Naive thymus-derived CD4-positive, alpha-beta T cell (primary cell): Measurements from ENCODE around the gene OR6B2. TPM values are rescaled to one million over a fixed set of nuclear protein-coding genes. Genes with fewer than 3 reads are reported as not detected.

Experiments
- ATAC-seq: fragments of 150-1000 bp; cut with Tn5 transposase; 2 replicates; pipeline ENCODE4 v1.10.0; 2021; ENCODE audit warnings: mild to moderate bottlenecking, moderate library complexity
- CTCF ChIA-PET: fragments of 350-600 bp; sonication (Branson Sonifier 250); formaldehyde crosslinking; loops from one replicate; lab custom pipeline; 2021; ENCODE audit warnings: antibody characterized with exemption; lab: Charles Lee
- POLR2A ChIA-PET: fragments of 350-600 bp; sonication (Branson Sonifier 250); formaldehyde crosslinking; loops from one replicate; lab custom pipeline; 2021; ENCODE audit warnings: antibody characterized with exemption, inconsistent platforms; lab: Charles Lee
- DNase-seq, 9 donors: peaks; one replicate each; pipeline versions ENCODE4 v3.0.0 to v3.0.0-alpha.2; 2020 to 2022; ENCODE audit warnings: mixed read lengths in 1 of 9
- H3K27ac ChIP-seq: one replicate; pipeline ENCODE4 v1.7.0; 2013; ENCODE audit warnings: mild to moderate bottlenecking, low read depth, low read length, moderate library complexity
- H3K27me3 ChIP-seq, 2 donors: one replicate each; pipeline ENCODE4 v1.7.0; 2013; ENCODE audit warnings: low read length in 2 of 2, mild to moderate bottlenecking in 2 of 2, moderate library complexity in 2 of 2; ENCODE audit not compliant: control insufficient read depth in 2 of 2, insufficient read depth in 2 of 2
- H3K36me3 ChIP-seq, 3 experiments: 1 replicate in 2 of 3; 2 replicates in 1 of 3; pipeline ENCODE4 v1.7.0; 2013; ENCODE audit warnings: low read length in 3 of 3, mild to moderate bottlenecking in 3 of 3, moderate library complexity in 1 of 3; ENCODE audit not compliant: insufficient read depth in 3 of 3, control insufficient read depth in 2 of 3
- H3K4me1 ChIP-seq, 2 donors: one replicate each; pipeline ENCODE4 v1.7.0; 2013; ENCODE audit warnings: low read length in 2 of 2, mild to moderate bottlenecking in 2 of 2, moderate library complexity in 1 of 2; ENCODE audit not compliant: control insufficient read depth in 2 of 2, insufficient read depth in 2 of 2
- H3K4me3 ChIP-seq: 2 replicates; pipeline ENCODE4 v1.7.0; 2013; ENCODE audit warnings: mild to moderate bottlenecking, low read length
- H3K9me3 ChIP-seq, 3 experiments: 1 replicate in 2 of 3; 2 replicates in 1 of 3; pipeline ENCODE4 v1.7.0; 2013; ENCODE audit warnings: low read length in 3 of 3; ENCODE audit not compliant: control insufficient read depth in 2 of 3
- H3K27ac Mint-ChIP-seq, 9 donors: one replicate each; pipeline ENCODE4 v1.8.0; 2020 to 2022; ENCODE audit warnings: mixed read lengths in 9 of 9, mild to moderate bottlenecking in 8 of 9, moderate library complexity in 5 of 9, inconsistent platforms in 2 of 9
- H3K27me3 Mint-ChIP-seq, 5 donors: one replicate each; pipeline ENCODE4 v1.8.0; 2021 to 2022; ENCODE audit warnings: mixed read lengths in 5 of 5, mild to moderate bottlenecking in 1 of 5
- H3K36me3 Mint-ChIP-seq, 5 donors: one replicate each; pipeline ENCODE4 v1.8.0; 2020 to 2022; ENCODE audit warnings: mixed read lengths in 5 of 5, mild to moderate bottlenecking in 3 of 5, inconsistent platforms in 1 of 5
- H3K4me1 Mint-ChIP-seq, 7 donors: one replicate each; pipeline ENCODE4 v1.8.0; 2020 to 2022; ENCODE audit warnings: mixed read lengths in 7 of 7, mild to moderate bottlenecking in 3 of 7, inconsistent platforms in 1 of 7
- H3K4me3 Mint-ChIP-seq, 10 donors: one replicate each; pipeline ENCODE4 v1.8.0; 2020 to 2022; ENCODE audit warnings: mild to moderate bottlenecking in 10 of 10, mixed read lengths in 10 of 10, moderate library complexity in 6 of 10, inconsistent platforms in 2 of 10
- H3K9me3 Mint-ChIP-seq, 11 donors: one replicate each; pipeline ENCODE4 v1.8.0; 2020 to 2022; ENCODE audit warnings: mixed read lengths in 11 of 11, mild to moderate bottlenecking in 4 of 11, inconsistent platforms in 1 of 11, moderate library complexity in 1 of 11
- intact Hi-C, 2 donors: fragments of 100-400 bp; cut with micrococcal nuclease; formaldehyde crosslinking; loops; one replicate each; pipeline ENCODE4 v1.15.1; 2023
- polyA plus RNA-seq, 2 donors: library from polyadenylated mRNA; unstranded; fragments of 300-500 nt; fragmentation: Illumina TruSeq; gene quantifications; one replicate each; pipeline ENCODE4 v1.2.3, GENCODE V29; 2021
- total RNA-seq, 6 experiments: library from RNA in 5 of 6; stranded (reverse) in 5 of 6; gene quantifications; 1 replicate in 5 of 6; 2 replicates in 1 of 6; pipeline ENCODE4 v1.2.3 and lab custom pipeline; 2021 to 2026

The OR6B2 gene
- total and polyA plus RNA-seq, 7 experiments from 2014 or later, result not detected

- Histone ChIP-seq H3K27me3 (no peaks in the 10 kb centered on the region), H3K9me3 (no peaks in the 10 kb centered on the region), H3K27ac (no peak overlapping the region), H3K4me1 (no peaks in the 10 kb centered on the region), H3K36me3 (peaks cover 6 to 92% (median 12%) of the 10 kb centered on the region in 3 experiments), H3K4me3 (no peak overlapping the region)
- Mint-ChIP-seq H3K36me3 (peaks cover 22 to 49% (median 33%) of the 10 kb centered on the region in 5 donors), H3K4me3 (no peak overlapping the region), H3K27me3 (no peaks in the 10 kb centered on the region), H3K27ac (no peak overlapping the region), H3K4me1 (peaks cover 0 to 9% (median 2%) of the 10 kb centered on the region in 7 donors), H3K9me3 (no peaks in the 10 kb centered on the region)
- CTCF ChIA-PET, result interaction anchor here (0.7 kb wide), 1 partner anchor 17 kb away, joined by 4 read pairs; no protein-coding TSS in a partner anchor
- POLR2A ChIA-PET, result no interaction called here
- intact Hi-C loops, result no loop called here
- DNase-seq, result no peak
- no peak for ATAC-seq
These were observed 15.9 kb downstream of the OR6B2 start for GRCh38 chr2:240014327-240014726.

GRCh38 chr2:240013343-240013742, 16.9 kb downstream of the OR6B2 start:
- H3K4me1 Mint-ChIP-seq, result peaks cover 0 to 5% (median 2%) of the 10 kb centered on the region in 7 donors
- H3K36me3 Mint-ChIP-seq, result peaks cover 20 to 51% (median 27%) of the 10 kb centered on the region in 5 donors
- no peaks in the 10 kb centered on the region for H3K9me3 Mint-ChIP-seq
- ChIA-PET POLR2A (no interaction called here), CTCF (no interaction called here)
- DNase-seq, result no peak
- H3K4me3 Mint-ChIP-seq, result no peak overlapping the region
- Histone ChIP-seq H3K36me3 (peaks cover 6 to 92% (median 19%) of the 10 kb centered on the region in 3 experiments), H3K4me3 (no peak overlapping the region), H3K27me3 (no peaks in the 10 kb centered on the region), H3K4me1 (no peaks in the 10 kb centered on the region), H3K9me3 (no peaks in the 10 kb centered on the region), H3K27ac (no peak overlapping the region)
- intact Hi-C loops, result no loop called here
- ATAC-seq, result no peak
- H3K27me3 Mint-ChIP-seq, result no peaks in the 10 kb centered on the region
- no peak overlapping the region for H3K27ac Mint-ChIP-seq

- no peaks in the 10 kb centered on the region for H3K9me3 Mint-ChIP-seq
- ATAC-seq (no peak), DNase-seq (no peak)
- Histone ChIP-seq H3K27me3 (no peaks in the 10 kb centered on the region), H3K9me3 (no peaks in the 10 kb centered on the region), H3K36me3 (peaks cover 22 to 95% (median 22%) of the 10 kb centered on the region in 3 experiments), H3K4me1 (no peaks in the 10 kb centered on the region), H3K4me3 (no peak overlapping the region), H3K27ac (no peak overlapping the region)
- ChIA-PET POLR2A (no interaction called here), CTCF (interaction anchor here (1.5 kb wide), 1 partner anchor 11 kb away, joined by 3 read pairs; no protein-coding TSS in a partner anchor)
- peaks cover 9 to 51% (median 25%) of the 10 kb centered on the region in 5 donors for H3K36me3 Mint-ChIP-seq
- no peaks in the 10 kb centered on the region for H3K27me3 Mint-ChIP-seq
- no peak overlapping the region for H3K4me3 Mint-ChIP-seq
- intact Hi-C loops, result no loop called here
- peaks cover 0 to 9% (median 0%) of the 10 kb centered on the region in 7 donors for H3K4me1 Mint-ChIP-seq
- H3K27ac Mint-ChIP-seq, result no peak overlapping the region
These were observed 27.2 kb downstream of the OR6B2 start for GRCh38 chr2:240002983-240003382.

GRCh38 chr2:240000671-240001070, 29.6 kb downstream of the OR6B2 start:
- H3K9me3 Mint-ChIP-seq, result no peaks in the 10 kb centered on the region
- no peaks in the 10 kb centered on the region for H3K9me3 ChIP-seq
- DNase-seq (no peak), ATAC-seq (no peak)
- H3K4me3 Mint-ChIP-seq, result no peak overlapping the region
- H3K27me3 ChIP-seq, result no peaks in the 10 kb centered on the region
- POLR2A ChIA-PET, result no interaction called here
- H3K36me3 Mint-ChIP-seq, result peaks cover 9 to 43% (median 28%) of the 10 kb centered on the region in 5 donors
- peaks cover 0 to 9% (median 0%) of the 10 kb centered on the region in 7 donors for H3K4me1 Mint-ChIP-seq
- no peak overlapping the region for H3K27ac ChIP-seq
- H3K36me3 ChIP-seq, result peaks cover 18 to 72% (median 20%) of the 10 kb centered on the region in 3 experiments
- CTCF ChIA-PET, result interaction anchor here (0.6 to 2.0 kb wide), 2 partner anchors 9 to 149 kb away, joined by 3 to 9 read pairs; no protein-coding TSS in a partner anchor
- H3K4me1 ChIP-seq, result no peaks in the 10 kb centered on the region
- intact Hi-C loops, result no loop called here
- H3K27me3 Mint-ChIP-seq, result no peaks in the 10 kb centered on the region
- H3K4me3 ChIP-seq, result no peak overlapping the region
- H3K27ac Mint-ChIP-seq, result no peak overlapping the region

GRCh38 chr2:239997686-239998409, 32.4 kb downstream of the OR6B2 start:
- H3K4me1 ChIP-seq, result no peaks in the 10 kb centered on the region
- intact Hi-C loops, result loop anchor here in 1 of 2 donors (10.0 kb wide), 1 partner anchor 963 kb away; no protein-coding TSS in a partner anchor
- POLR2A ChIA-PET, result no interaction called here
- ATAC-seq (no peak), DNase-seq (no peak)
- no peak overlapping the region for H3K4me3 ChIP-seq
- H3K36me3 ChIP-seq, result peaks cover 10 to 43% (median 12%) of the 10 kb centered on the region in 3 experiments
- no peaks in the 10 kb centered on the region for H3K27me3 Mint-ChIP-seq
- no peak overlapping the region for H3K27ac ChIP-seq
- no peaks in the 10 kb centered on the region for H3K9me3 ChIP-seq
- CTCF ChIA-PET, result no interaction called here
- no peaks in the 10 kb centered on the region for H3K27me3 ChIP-seq
- no peak overlapping the region for H3K4me3 Mint-ChIP-seq
- H3K9me3 Mint-ChIP-seq, result no peaks in the 10 kb centered on the region
- H3K4me1 Mint-ChIP-seq, result peaks cover 0 to 9% (median 0%) of the 10 kb centered on the region in 7 donors
- peaks cover 11 to 40% (median 26%) of the 10 kb centered on the region in 5 donors for H3K36me3 Mint-ChIP-seq
- peak overlapping the region in 2 of 9 donors; percentile 23 for H3K27ac Mint-ChIP-seq

GRCh38 chr2:239994086-239994485, 36.1 kb downstream of the OR6B2 start:
- H3K27ac Mint-ChIP-seq, result no peak overlapping the region
- CTCF ChIA-PET, result no interaction called here
- H3K36me3 Mint-ChIP-seq, result peaks cover 5 to 38% (median 27%) of the 10 kb centered on the region in 5 donors
- H3K9me3 ChIP-seq, result no peaks in the 10 kb centered on the region
- H3K4me3 ChIP-seq, result no peak overlapping the region
- H3K27me3 ChIP-seq, result no peaks in the 10 kb centered on the region
- no peak for ATAC-seq
- no peak overlapping the region for H3K4me3 Mint-ChIP-seq
- intact Hi-C loops, result loop anchor here (5.0 to 10.0 kb wide), 2 partner anchors 727 to 959 kb away; no protein-coding TSS in a partner anchor
- POLR2A ChIA-PET, result no interaction called here
- peaks cover 0 to 5% (median 0%) of the 10 kb centered on the region in 7 donors for H3K4me1 Mint-ChIP-seq
- H3K27ac ChIP-seq, result no peak overlapping the region
- no peaks in the 10 kb centered on the region for H3K27me3 Mint-ChIP-seq
- DNase-seq, result no peak
- H3K4me1 ChIP-seq, result no peaks in the 10 kb centered on the region
- H3K36me3 ChIP-seq, result peaks cover 8 to 25% (median 11%) of the 10 kb centered on the region in 3 experiments
- no peaks in the 10 kb centered on the region for H3K9me3 Mint-ChIP-seq
